ENCODE results near the gene TACC2. TPM values are rescaled to one million over a fixed set of nuclear protein-coding genes. Genes with fewer than 3 reads are reported as not detected.

The TACC2 gene
- total and polyA plus RNA-seq, 2 donors (not counting 1 experiment from before 2014, with no cell fraction given), result not detected

- Mint-ChIP-seq H3K27ac (no peak overlapping the region), H3K4me1 (no peaks in the 10 kb centered on the region), H3K9me3 (ENCODE audit: insufficient read depth) (no peaks in the 10 kb centered on the region), H3K4me3 (no peak overlapping the region), H3K27me3 (no peaks in the 10 kb centered on the region)
- no peak for TF ChIP-seq EZH2 (IDR thresholded peaks at IDR 0.05; ENCODE audit: borderline replicate concordance, insufficient read depth, low read depth, low read length, poor library complexity, severe bottlenecking)
- TF ChIP-seq, protein P1, sequence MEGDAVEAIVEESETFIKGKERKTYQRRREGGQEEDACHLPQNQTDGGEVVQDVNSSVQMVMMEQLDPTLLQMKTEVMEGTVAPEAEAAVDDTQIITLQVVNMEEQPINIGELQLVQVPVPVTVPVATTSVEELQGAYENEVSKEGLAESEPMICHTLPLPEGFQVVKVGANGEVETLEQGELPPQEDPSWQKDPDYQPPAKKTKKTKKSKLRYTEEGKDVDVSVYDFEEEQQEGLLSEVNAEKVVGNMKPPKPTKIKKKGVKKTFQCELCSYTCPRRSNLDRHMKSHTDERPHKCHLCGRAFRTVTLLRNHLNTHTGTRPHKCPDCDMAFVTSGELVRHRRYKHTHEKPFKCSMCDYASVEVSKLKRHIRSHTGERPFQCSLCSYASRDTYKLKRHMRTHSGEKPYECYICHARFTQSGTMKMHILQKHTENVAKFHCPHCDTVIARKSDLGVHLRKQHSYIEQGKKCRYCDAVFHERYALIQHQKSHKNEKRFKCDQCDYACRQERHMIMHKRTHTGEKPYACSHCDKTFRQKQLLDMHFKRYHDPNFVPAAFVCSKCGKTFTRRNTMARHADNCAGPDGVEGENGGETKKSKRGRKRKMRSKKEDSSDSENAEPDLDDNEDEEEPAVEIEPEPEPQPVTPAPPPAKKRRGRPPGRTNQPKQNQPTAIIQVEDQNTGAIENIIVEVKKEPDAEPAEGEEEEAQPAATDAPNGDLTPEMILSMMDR (IDR thresholded peaks at IDR 0.05), result no peak
- ChIA-PET CTCF (no interaction called here), POLR2A (no interaction called here)
- H3K4me1 ChIP-seq (ENCODE audit: control insufficient read depth in 2 of 2, insufficient read depth in 2 of 2, low read length in 2 of 2), result no peaks in the 10 kb centered on the region
- no peak overlapping the region for H3K27ac ChIP-seq (ENCODE audit: low read length in 2 of 2)
- no peak overlapping the region for H2AFZ ChIP-seq (ENCODE audit: insufficient read depth, low read depth, low read length, poor library complexity, severe bottlenecking)
- DNase-seq, result no peak
- no peak overlapping the region for H3K4me2 ChIP-seq (replicated peaks; ENCODE audit: low read depth, low read length, poor library complexity, severe bottlenecking)
- no peak overlapping the region for H3K4me3 ChIP-seq (ENCODE audit: control extremely low read depth in 1 of 5, extremely low read depth in 1 of 5, insufficient read depth in 1 of 5, low read depth in 2 of 5, low read length in 4 of 5)
- no peak overlapping the region for H3K9ac ChIP-seq (ENCODE audit: low read length)
- peaks cover 0 to 5% (median 0%) of the 10 kb centered on the region in 3 donors for H3K9me3 ChIP-seq (ENCODE audit: control extremely low read depth in 1 of 3, control insufficient read depth in 2 of 3, insufficient read depth in 1 of 3, low read length in 2 of 3)
- H4K20me1 ChIP-seq (ENCODE audit: control insufficient read depth, insufficient read depth, low read length, poor library complexity, severe bottlenecking), result no peaks in the 10 kb centered on the region
- intact Hi-C loops (cut with micrococcal nuclease), result no loop called here
- no peaks in the 10 kb centered on the region for H3K36me3 ChIP-seq (replicated peaks in 1 of 2; ENCODE audit: control extremely low read depth in 1 of 2, control insufficient read depth in 1 of 2, extremely low read depth in 1 of 2, insufficient read depth in 2 of 2, low read length in 1 of 2)
- H3K79me2 ChIP-seq (ENCODE audit: control insufficient read depth, insufficient read depth, low read length), result no peaks in the 10 kb centered on the region
- ATAC-seq (ENCODE audit: low read depth), result no peak
- 87% methylated on average over 10 of the region's 13 CpGs for WGBS (ENCODE audit: insufficient coverage)
- no peaks in the 10 kb centered on the region for H3K27me3 ChIP-seq (replicated peaks in 1 of 4; ENCODE audit: control extremely low read depth in 1 of 4, control insufficient read depth in 3 of 4, insufficient read depth in 4 of 4, low read length in 3 of 4)
These were observed 90.2 kb downstream of the TACC2 start for GRCh38 chr10:122078965-122079795.

Measured in B cell (primary cell).